Measurements from ENCODE around the gene ARMCX2. TPM values are rescaled to one million over a fixed set of nuclear protein-coding genes. Genes with fewer than 3 reads are reported as not detected.

Gene ARMCX2
- total RNA-seq = 10 to 100 TPM; 10.6 to 30.0 (median 16.3) TPM
- polyA plus RNA-seq = 10 to 100 TPM; 12.8 to 34.5 TPM

- peak; percentile 34 to 59 (median 42) for DNase-seq
- ATAC-seq = peak; percentile 80 to 86 (median 84)
- FAIRE-seq = no peak
- Histone ChIP-seq H3K9me3 (no peaks in the 10 kb centered on the region), H3K4me3 (peak within 1 kb of the TSS; percentile 20 to 55 (median 37)), H3K4me1 (no peaks in the 10 kb centered on the region), H3K27ac (peak within 1 kb of the TSS in 2 of 4 donors; percentile 41 to 53), H3K36me3 (no peaks in the 10 kb centered on the region), H3K27me3 (peaks cover 0 to 5% (median 0%) of the 10 kb centered on the region in 4 donors)
- intact Hi-C loops (cut with DNase I) = no loop called here
- TF ChIP-seq CTCF (IDR thresholded peaks at IDR 0.05) = no peak
- 1 to 26% methylated on average over 18 to 22 of the region's 22 CpGs for WGBS, 2 donors
These were observed at the start of gene ARMCX2 for GRCh38 chrX:101659601-101660063. TSS of gene ARMCX2 (minus strand) at chrX:101659850. CDS start at chrX:101657588, 2,262 bp downstream.

GRCh38 chrX:101709384-101709783 is 49.7 kb upstream of the ARMCX2 start:
- no peaks in the 10 kb centered on the region for H3K36me3 ChIP-seq
- intact Hi-C loops (cut with DNase I) = no loop called here
- no peaks in the 10 kb centered on the region for H3K9me3 ChIP-seq
- H3K4me3 ChIP-seq = no peak overlapping the region
- no peak for DNase-seq
- ATAC-seq = no peak
- H3K4me1 ChIP-seq = no peaks in the 10 kb centered on the region
- TF ChIP-seq CTCF (IDR thresholded peaks at IDR 0.05) = no peak
- H3K27me3 ChIP-seq = no peaks in the 10 kb centered on the region
- 64 to 84% methylated on average over 3 of the region's 3 CpGs for WGBS, 2 donors
- no peak overlapping the region for H3K27ac ChIP-seq
- no peak for FAIRE-seq

GRCh38 chrX:101708163-101708562 is 48.5 kb upstream of the ARMCX2 start:
- intact Hi-C loops (cut with DNase I) = no loop called here
- 58 to 70% methylated on average over 3 of the region's 3 CpGs for whole genome bisulfite sequencing, 2 donors
- FAIRE-seq = no peak
- Histone ChIP-seq H3K4me3 (no peak overlapping the region), H3K4me1 (no peaks in the 10 kb centered on the region), H3K27me3 (no peaks in the 10 kb centered on the region), H3K27ac (no peak overlapping the region), H3K36me3 (no peaks in the 10 kb centered on the region), H3K9me3 (no peaks in the 10 kb centered on the region)
- ATAC-seq = no peak
- no peak for TF ChIP-seq CTCF (IDR thresholded peaks at IDR 0.05)
- no peak for DNase-seq

- ATAC-seq = no peak
- TF ChIP-seq CTCF (IDR thresholded peaks at IDR 0.05) = no peak
- Histone ChIP-seq H3K9me3 (no peaks in the 10 kb centered on the region), H3K27ac (no peak overlapping the region), H3K36me3 (no peaks in the 10 kb centered on the region), H3K27me3 (no peaks in the 10 kb centered on the region), H3K4me1 (no peaks in the 10 kb centered on the region), H3K4me3 (no peak overlapping the region)
- intact Hi-C loops (cut with DNase I) = no loop called here
- FAIRE-seq = no peak
- no peak for DNase-seq
- WGBS, 2 donors = 61 to 66% methylated on average over 4 of the region's 4 CpGs
These were observed 33.8 kb upstream of the ARMCX2 start for GRCh38 chrX:101693476-101693875.

GRCh38 chrX:101691835-101692234 is 32.2 kb upstream of the ARMCX2 start:
- DNase-seq = no peak
- no peak for TF ChIP-seq CTCF (IDR thresholded peaks at IDR 0.05)
- Histone ChIP-seq H3K27me3 (no peaks in the 10 kb centered on the region), H3K4me3 (no peak overlapping the region), H3K4me1 (no peaks in the 10 kb centered on the region), H3K9me3 (no peaks in the 10 kb centered on the region), H3K36me3 (no peaks in the 10 kb centered on the region), H3K27ac (no peak overlapping the region)
- intact Hi-C loops (cut with DNase I) = no loop called here
- FAIRE-seq = peak; percentile 63
- no peak for ATAC-seq
- WGBS, 2 donors = 68 to 77% methylated on average over 1 of the region's 1 CpG

Measured in pancreas (tissue), 10 donors.